Liver (tissue), 3 donors: ENCODE data around the gene CDH3.

Source experiments
- CTCF ChIP-seq: fragments of 150-350 bp; IDR thresholded peaks from 2 replicates; pipeline ENCODE4 v1.5.1; 2017; ENCODE audit warnings: improper control_type of control experiment, low read depth, low read length; ENCODE audit not compliant: missing input control
- RAD21 ChIP-seq, 2 donors: IDR thresholded peaks; 2 replicates each; pipeline ENCODE4 v1.6.1; 2016; ENCODE audit warnings: antibody characterized with exemption in 2 of 2, mild to moderate bottlenecking in 2 of 2
- REST ChIP-seq: IDR thresholded peaks from 2 replicates; pipeline ENCODE4 v1.6.1; 2016; ENCODE audit warnings: antibody characterized with exemption, mild to moderate bottlenecking
- SP1 ChIP-seq: IDR thresholded peaks from 2 replicates; pipeline ENCODE4 v1.6.1; 2018; ENCODE audit warnings: antibody characterized with exemption, mild to moderate bottlenecking
- donor health status: healthy.
- donor health status: healthy.

GRCh38 chr16:68599586-68599985 is 45.5 kb upstream of the CDH3 start:
- TF ChIP-seq CTCF (no peak), RAD21 (IDR thresholded peaks at IDR 0.05) (no peak), SP1 (no peak), REST (no peak)
